IMR-90 (cell line): Measurements from ENCODE around the gene MPP2. TPM values are rescaled to one million over a fixed set of nuclear protein-coding genes. Genes with fewer than 3 reads are reported as not detected.

Experiments
- ATAC-seq: fragments of 200-7000 bp; cut with Tn5 transposase; 2 replicates; pipeline ENCODE4 v1.9.1; 2020; ENCODE audit warnings: low read depth, mild to moderate bottlenecking, moderate library complexity
- BruUV-seq: library from RNA; stranded (reverse); fragments of 400-500 nt; replicated peaks from 2 replicates; lab custom pipeline; 2021; lab: Mats Ljungman, UMichigan
- CTCF ChIA-PET: fragments of 300-600 bp; formaldehyde crosslinking; extraction: SDS; loops from one replicate; lab custom pipeline; 2021; ENCODE audit warnings: antibody characterized with exemption; lab: Yijun Ruan, JAX
- POLR2A ChIA-PET: fragments of 300-600 bp; sonication (Branson Sonifier 250); formaldehyde crosslinking; loops from one replicate; lab custom pipeline; 2022; ENCODE audit warnings: antibody characterized with exemption; ENCODE audit not compliant: unreplicated experiment; lab: Charles Lee
- DNase-seq: peaks from one replicate; pipeline ENCODE4 v3.0.0; 2013
- H2AFZ ChIP-seq: replicated peaks from 2 replicates; pipeline ENCODE3; 2013; ENCODE audit warnings: low read length, mild to moderate bottlenecking; ENCODE audit not compliant: poor library complexity
- H2AK5ac ChIP-seq: 2 replicates; pipeline ENCODE4 v1.6.1; 2013; ENCODE audit warnings: low read depth, low read length, inconsistent platforms
- H2AK9ac ChIP-seq: replicated peaks from 2 replicates; pipeline ENCODE3; 2013; ENCODE audit warnings: mild to moderate bottlenecking, low read depth, low read length, moderate library complexity; ENCODE audit not compliant: poor library complexity
- H2BK120ac ChIP-seq: 2 replicates; pipeline ENCODE4 v1.6.1; 2013; ENCODE audit warnings: low read depth, low read length, inconsistent platforms
- H2BK15ac ChIP-seq: 3 replicates; pipeline ENCODE4 v1.6.1; 2013; ENCODE audit warnings: low read depth, low read length, inconsistent platforms
- H2BK20ac ChIP-seq: 2 replicates; pipeline ENCODE4 v1.6.1; 2013; ENCODE audit warnings: low read depth, mild to moderate bottlenecking, inconsistent platforms, low read length, moderate library complexity
- H2BK5ac ChIP-seq: 2 replicates; pipeline ENCODE4 v1.6.1; 2013; ENCODE audit warnings: mild to moderate bottlenecking, low read depth, low read length, inconsistent platforms; ENCODE audit not compliant: poor library complexity, severe bottlenecking
- H3K14ac ChIP-seq: replicated peaks from 2 replicates; pipeline ENCODE4 v1.6.1; 2013; ENCODE audit warnings: low read depth, low read length, inconsistent platforms
- H3K18ac ChIP-seq: 2 replicates; pipeline ENCODE4 v1.6.1; 2013; ENCODE audit warnings: low read depth, low read length, control low read depth
- H3K23ac ChIP-seq: 2 replicates; pipeline ENCODE4 v1.6.1; 2013; ENCODE audit warnings: low read depth, low read length, inconsistent platforms
- H3K27ac ChIP-seq: 2 replicates; pipeline ENCODE4 v1.5.1; 2013; ENCODE audit warnings: mild to moderate bottlenecking, control low read depth, low read length; ENCODE audit not compliant: insufficient read depth
- H3K27me3 ChIP-seq: 2 replicates; pipeline ENCODE4 v1.6.1; 2013; ENCODE audit warnings: low read length; ENCODE audit not compliant: control insufficient read depth, insufficient read depth
- H3K36me3 ChIP-seq: 2 replicates; pipeline ENCODE4 v1.6.1; 2013; ENCODE audit warnings: low read length, mixed read lengths; ENCODE audit not compliant: control insufficient read depth, insufficient read depth
- H3K4ac ChIP-seq: 2 replicates; pipeline ENCODE4 v1.6.1; 2013; ENCODE audit warnings: low read depth, low read length, inconsistent platforms
- H3K4me1 ChIP-seq: 2 replicates; pipeline ENCODE4 v1.6.1; 2013; ENCODE audit warnings: low read length, mixed read lengths; ENCODE audit not compliant: control insufficient read depth, insufficient read depth
- H3K4me2 ChIP-seq: 2 replicates; pipeline ENCODE4 v1.6.1; 2013; ENCODE audit warnings: low read depth, mild to moderate bottlenecking, control low read depth, low read length, moderate library complexity
- H3K4me3 ChIP-seq: 2 replicates; pipeline ENCODE4 v1.5.1; 2013; ENCODE audit warnings: low read depth, mild to moderate bottlenecking, control low read depth, low read length, moderate library complexity; ENCODE audit not compliant: insufficient read depth
- H3K56ac ChIP-seq: 2 replicates; pipeline ENCODE4 v1.6.1; 2013; ENCODE audit warnings: low read length, inconsistent platforms; ENCODE audit not compliant: insufficient read depth; ENCODE audit errors: extremely low read depth
- H3K79me1 ChIP-seq, 2 experiments: 2 replicates each; pipeline ENCODE4 v1.6.1; 2013; ENCODE audit warnings: low read length in 2 of 2, inconsistent platforms in 1 of 2, low read depth in 1 of 2
- H3K9ac ChIP-seq: 2 replicates; pipeline ENCODE4 v1.6.1; 2013; ENCODE audit warnings: low read depth, low read length, control low read depth
- H3K9me1 ChIP-seq: 2 replicates; pipeline ENCODE4 v1.6.1; 2013; ENCODE audit warnings: low read length, inconsistent platforms; ENCODE audit not compliant: insufficient read depth
- H3K9me3 ChIP-seq: 2 replicates; pipeline ENCODE4 v1.6.1; 2013; ENCODE audit warnings: low read length; ENCODE audit not compliant: control insufficient read depth, insufficient read depth
- H4K20me1 ChIP-seq: 2 replicates; pipeline ENCODE4 v1.6.1; 2013; ENCODE audit warnings: low read length, inconsistent platforms; ENCODE audit not compliant: insufficient read depth
- H4K5ac ChIP-seq: 2 replicates; pipeline ENCODE4 v1.6.1; 2013; ENCODE audit warnings: mild to moderate bottlenecking, low read depth, low read length, control low read depth
- H4K8ac ChIP-seq, 2 experiments: 2 replicates each; pipeline ENCODE4 v1.6.1; 2013; ENCODE audit warnings: low read depth in 2 of 2, low read length in 2 of 2, control low read depth in 1 of 2, inconsistent platforms in 1 of 2
- H4K91ac ChIP-seq: 2 replicates; pipeline ENCODE4 v1.6.1; 2013; ENCODE audit warnings: low read depth, low read length, inconsistent platforms; ENCODE audit not compliant: insufficient read depth
- BHLHE40 ChIP-seq: fragments of 150-350 bp; IDR thresholded peaks from 2 replicates; pipeline ENCODE4 v1.6.1; 2016; ENCODE audit warnings: mild to moderate bottlenecking, low read depth, low read length
- CEBPB ChIP-seq: IDR thresholded peaks from 2 replicates; pipeline ENCODE4 v1.6.1; 2012; ENCODE audit warnings: low read depth, low read length, improper control_type of control experiment
- CHD1 ChIP-seq: IDR thresholded peaks from 2 replicates; pipeline ENCODE4 v1.6.1; 2012; ENCODE audit warnings: low read depth, low read length, improper control_type of control experiment
- CTCF ChIP-seq: conservative IDR thresholded peaks from 2 replicates; pipeline ENCODE4 v1.5.1; 2012; ENCODE audit warnings: mild to moderate bottlenecking, low read depth, low read length, improper control_type of control experiment
- FOS ChIP-seq: fragments of 150-350 bp; IDR thresholded peaks from 2 replicates; pipeline ENCODE4 v1.6.1; 2016; ENCODE audit warnings: low read depth, low read length
- MAFK ChIP-seq: IDR thresholded peaks from 2 replicates; pipeline ENCODE4 v1.6.1; 2012; ENCODE audit warnings: low read depth, low read length, improper control_type of control experiment
- MAZ ChIP-seq: IDR thresholded peaks from 2 replicates; pipeline ENCODE4 v1.6.1; 2012; ENCODE audit warnings: low read depth, mild to moderate bottlenecking, low read length, improper control_type of control experiment, moderate library complexity, borderline replicate concordance
- MXI1 ChIP-seq: IDR thresholded peaks from 2 replicates; pipeline ENCODE4 v1.6.1; 2012; ENCODE audit warnings: low read depth, mild to moderate bottlenecking, low read length, moderate library complexity, borderline replicate concordance
- NFE2L2 ChIP-seq: fragments of 150-350 bp; IDR thresholded peaks from 2 replicates; pipeline ENCODE4 v1.6.1; 2016; ENCODE audit warnings: low read depth, mild to moderate bottlenecking, low read length
- POLR2A ChIP-seq: IDR thresholded peaks from 2 replicates; pipeline ENCODE4 v1.6.1; 2012; ENCODE audit warnings: mild to moderate bottlenecking, low read depth, low read length
- RAD21 ChIP-seq: IDR thresholded peaks from 2 replicates; pipeline ENCODE4 v1.6.1; 2012; ENCODE audit warnings: low read length, improper control_type of control experiment
- RCOR1 ChIP-seq: IDR thresholded peaks from 2 replicates; pipeline ENCODE4 v1.6.1; 2012; ENCODE audit warnings: mild to moderate bottlenecking, low read length, improper control_type of control experiment; ENCODE audit not compliant: insufficient replicate concordance
- RFX5 ChIP-seq: IDR thresholded peaks from 2 replicates; pipeline ENCODE4 v1.8.0; 2012; ENCODE audit warnings: low read depth, mild to moderate bottlenecking, low read length, moderate library complexity
- SMC3 ChIP-seq: fragments of 150-350 bp; IDR thresholded peaks from 2 replicates; pipeline ENCODE4 v1.6.1; 2016; ENCODE audit warnings: low read depth, mild to moderate bottlenecking, antibody characterized with exemption, low read length, moderate library complexity
- WGBS, 2 experiments: methylation state at CpG; one replicate each; pipeline versions ENCODE4 v1.1.5 to v1.1.7; 2013; ENCODE audit warnings: missing lambda C conversion rate in 2 of 2; ENCODE audit not compliant: insufficient read length in 1 of 2; ENCODE audit errors: extremely low coverage in 2 of 2; 5-methylcytosine and 5-hydroxymethylcytosine counted together
- dilution Hi-C: fragments of 300-500 bp; cut with HindIII; formaldehyde crosslinking; loops from one replicate; pipeline ENCODE4 v1.14.3; 2018; ENCODE audit warnings: low sequenced_read_pairs; ENCODE audit not compliant: unreplicated experiment
- in situ Hi-C: fragments of 300-500 bp; cut with MboI; formaldehyde crosslinking; loops from 3 replicates; pipeline ENCODE4 v1.14.3; 2019; ENCODE audit warnings: low sequenced_read_pairs, inconsistent platforms, mixed read lengths
- intact Hi-C: fragments of 100-400 bp; cut with micrococcal nuclease; formaldehyde crosslinking; loops from 2 replicates; pipeline ENCODE4 v1.10.0; 2022
- polyA plus RNA-seq, 3 experiments: library from polyadenylated mRNA; depleted of rRNA; stranded (reverse); fragments of >200 nt; gene quantifications; 2 replicates each; pipeline ENCODE4 v1.2.3, GENCODE V29; 2012; ENCODE audit warnings: low replicate concordance in 1 of 3
- total RNA-seq: library from RNA; depleted of rRNA; stranded (reverse); fragments of >200 nt; gene quantifications from 2 replicates; pipeline ENCODE4 v1.2.3, GENCODE V29; 2012
- TF ChIP-seq, protein P1 (sequence below): fragments of 150-350 bp; IDR thresholded peaks from 2 replicates; pipeline ENCODE4 v1.6.1; 2016; ENCODE audit warnings: low read depth, mild to moderate bottlenecking, low read length, moderate library complexity, borderline replicate concordance
- TF ChIP-seq, protein P2 (sequence below): fragments of 150-350 bp; IDR thresholded peaks from 2 replicates; pipeline ENCODE4 v1.6.1; 2017; ENCODE audit warnings: mild to moderate bottlenecking, antibody characterized with exemption, low read length, low read depth

Gene MPP2
- total and polyA plus RNA-seq, 2 of the 4 experiments (the other 2 are of a cell fraction) = 3.2 to 3.8 TPM

GRCh38 chr17:43853546-43853945 is 53.8 kb downstream of the MPP2 start:
- Histone ChIP-seq H3K4ac (no peak overlapping the region), H4K8ac (no peak overlapping the region), H2AK5ac (no peak overlapping the region), H2AFZ (no peak overlapping the region), H3K9me3 (no peaks in the 10 kb centered on the region), H3K4me2 (no peak overlapping the region), H3K4me1 (no peaks in the 10 kb centered on the region), H2AK9ac (no peak overlapping the region), H4K91ac (no peak overlapping the region), H3K79me1 (no peaks in the 10 kb centered on the region), H3K23ac (no peak overlapping the region), H3K27me3 (peaks cover 82% of the 10 kb centered on the region), H2BK120ac (no peak overlapping the region), H3K56ac (no peak overlapping the region), H3K4me3 (no peak overlapping the region), H3K27ac (no peak overlapping the region), H3K18ac (no peak overlapping the region), H4K20me1 (no peaks in the 10 kb centered on the region), H2BK5ac (no peak overlapping the region), H3K9ac (no peak overlapping the region), H3K9me1 (no peaks in the 10 kb centered on the region), H3K36me3 (no peaks in the 10 kb centered on the region), H3K14ac (no peak overlapping the region), H4K5ac (no peak overlapping the region), H2BK15ac (no peak overlapping the region), H2BK20ac (no peak overlapping the region)
- intact Hi-C loops (no loop called here), dilution Hi-C loops (no loop called here), in situ Hi-C loops (no loop called here)
- DNase-seq (no peak), ATAC-seq (no peak)
- WGBS, 2 experiments = 93% methylated on average over 3 of the region's 7 CpGs; no CpG with 5 or more reads in 1 of the 2 experiments
- no peak for TF ChIP-seq BHLHE40
- TF ChIP-seq CEBPB = no peak
- no peak for TF ChIP-seq RAD21
- no peak for TF ChIP-seq CHD1
- TF ChIP-seq RCOR1 = no peak
- TF ChIP-seq CTCF = no peak
- no peak for TF ChIP-seq FOS
- TF ChIP-seq, protein P1, sequence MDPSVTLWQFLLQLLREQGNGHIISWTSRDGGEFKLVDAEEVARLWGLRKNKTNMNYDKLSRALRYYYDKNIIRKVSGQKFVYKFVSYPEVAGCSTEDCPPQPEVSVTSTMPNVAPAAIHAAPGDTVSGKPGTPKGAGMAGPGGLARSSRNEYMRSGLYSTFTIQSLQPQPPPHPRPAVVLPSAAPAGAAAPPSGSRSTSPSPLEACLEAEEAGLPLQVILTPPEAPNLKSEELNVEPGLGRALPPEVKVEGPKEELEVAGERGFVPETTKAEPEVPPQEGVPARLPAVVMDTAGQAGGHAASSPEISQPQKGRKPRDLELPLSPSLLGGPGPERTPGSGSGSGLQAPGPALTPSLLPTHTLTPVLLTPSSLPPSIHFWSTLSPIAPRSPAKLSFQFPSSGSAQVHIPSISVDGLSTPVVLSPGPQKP = no peak
- no peak for TF ChIP-seq POLR2A
- TF ChIP-seq NFE2L2 = no peak
- TF ChIP-seq, protein P2, sequence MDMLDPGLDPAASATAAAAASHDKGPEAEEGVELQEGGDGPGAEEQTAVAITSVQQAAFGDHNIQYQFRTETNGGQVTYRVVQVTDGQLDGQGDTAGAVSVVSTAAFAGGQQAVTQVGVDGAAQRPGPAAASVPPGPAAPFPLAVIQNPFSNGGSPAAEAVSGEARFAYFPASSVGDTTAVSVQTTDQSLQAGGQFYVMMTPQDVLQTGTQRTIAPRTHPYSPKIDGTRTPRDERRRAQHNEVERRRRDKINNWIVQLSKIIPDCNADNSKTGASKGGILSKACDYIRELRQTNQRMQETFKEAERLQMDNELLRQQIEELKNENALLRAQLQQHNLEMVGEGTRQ = no peak
- TF ChIP-seq SMC3 = no peak
- no peak for TF ChIP-seq MXI1
- TF ChIP-seq RFX5 = no peak
- no peak for TF ChIP-seq MAFK
- no peak for TF ChIP-seq MAZ
- ChIA-PET CTCF (interaction anchor here (1.1 kb wide), 1 partner anchor 14 kb away, joined by 3 read pairs; no protein-coding TSS in a partner anchor), POLR2A (no interaction called here)
- BruUV-seq = no TSS peak
